DMS 273 (cell line): ENCODE results near the gene RPS27A.
"Not testable (repeated sequence)": the region's sequence is repeated elsewhere in the genome, so short reads cannot be mapped to it uniquely, and the experiment has no call there.

Experiments
- DNase-seq: peaks from one replicate; lab custom pipeline; 2025; ENCODE audit not compliant: unreplicated experiment; lab: John Stamatoyannopoulos, UW

Gene RPS27A

DNA sequence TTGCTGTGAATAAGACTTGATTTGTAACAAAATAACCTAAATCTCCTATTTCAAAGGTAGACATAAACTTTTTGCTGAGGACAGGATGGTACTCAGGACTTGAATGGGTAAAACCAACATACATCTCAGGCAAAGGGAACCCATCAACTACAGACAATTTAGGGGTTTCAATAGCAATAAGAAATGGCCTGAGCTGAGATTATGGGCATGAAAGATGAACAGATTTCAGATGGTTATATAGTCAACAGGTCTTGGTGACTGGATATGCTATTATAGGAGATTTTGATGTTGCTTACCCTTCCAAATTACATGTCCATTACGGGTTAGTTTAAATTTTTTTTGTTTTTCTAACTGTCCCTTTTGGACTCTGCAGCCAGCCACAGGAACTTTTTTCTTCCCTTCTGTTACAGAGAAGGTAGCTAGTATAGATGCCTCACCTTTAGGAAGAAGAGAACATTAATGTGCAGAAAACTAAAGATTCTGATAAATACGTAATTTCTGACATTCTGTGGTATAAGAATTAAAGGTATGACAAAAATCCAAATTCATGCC, 4.6 kb downstream of the RPS27A start:
- peak; percentile 60 for DNase-seq

DNA sequence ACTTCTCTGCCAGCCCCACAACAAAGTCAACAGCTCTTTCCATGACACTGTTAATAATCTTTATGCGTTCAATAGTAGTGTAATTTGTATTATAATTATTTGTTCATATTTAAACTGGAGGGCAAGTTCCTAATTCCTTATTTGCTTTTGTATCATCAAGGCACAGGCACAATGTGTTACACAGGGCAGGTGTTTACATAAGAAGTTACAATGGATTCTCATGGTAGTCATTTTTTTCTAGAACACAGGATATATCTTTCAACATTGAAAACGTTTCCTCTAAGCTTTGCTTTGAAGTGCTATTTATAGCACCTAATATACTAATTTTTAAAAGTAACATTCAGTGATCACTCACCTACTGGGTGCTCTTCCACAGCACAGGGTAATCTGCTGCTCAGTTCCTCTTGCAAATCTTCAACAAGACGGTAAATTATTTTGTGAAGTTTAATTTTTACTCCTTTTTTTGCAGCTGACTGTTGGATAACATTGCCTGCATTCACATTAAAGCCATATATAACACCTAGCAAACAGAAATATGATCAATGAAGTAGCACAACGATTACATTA, 7.3 kb downstream of the RPS27A start:
- no peak for DNase-seq

DNA sequence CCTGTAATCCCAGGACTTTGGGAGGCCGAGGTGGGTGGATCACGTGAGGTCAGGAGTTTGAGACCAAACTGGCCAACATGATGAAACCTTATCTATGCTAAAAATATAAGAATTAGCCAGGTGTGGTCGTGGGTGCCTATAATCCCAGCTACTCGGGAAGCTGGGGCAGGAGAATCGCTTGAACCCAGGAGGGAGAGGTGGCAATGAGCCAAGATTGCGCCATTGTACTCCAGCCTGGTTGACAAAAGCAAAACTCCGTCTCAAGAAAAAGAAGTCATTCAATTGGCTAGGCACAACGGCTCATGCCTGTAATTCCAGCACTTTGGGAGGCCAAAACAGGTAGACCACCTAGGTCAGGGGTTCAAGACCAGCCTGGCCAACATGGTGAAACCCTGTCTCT, 9.1 kb downstream of the RPS27A start:
- not testable (repeated sequence) for DNase-seq

DNA sequence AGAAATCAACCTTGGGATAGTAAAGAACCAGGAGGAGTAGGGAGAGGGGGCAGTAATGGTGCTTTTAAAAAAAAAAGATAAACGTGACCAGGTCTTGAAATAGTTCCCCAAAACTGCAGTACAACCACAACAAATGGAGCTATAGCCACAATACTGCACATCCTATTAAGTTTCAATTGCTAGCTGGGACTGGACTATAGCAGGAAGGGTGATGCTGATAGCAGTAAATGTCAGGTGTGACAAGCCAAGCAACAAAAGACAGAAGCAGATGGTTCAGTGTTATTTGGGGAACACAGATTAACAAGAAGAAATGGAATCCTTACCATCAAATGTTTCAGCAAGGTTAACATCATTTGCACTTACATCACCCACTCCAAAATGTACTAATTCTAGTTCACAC, 10.1 kb downstream of the RPS27A start:
- no peak for DNase-seq

DNA sequence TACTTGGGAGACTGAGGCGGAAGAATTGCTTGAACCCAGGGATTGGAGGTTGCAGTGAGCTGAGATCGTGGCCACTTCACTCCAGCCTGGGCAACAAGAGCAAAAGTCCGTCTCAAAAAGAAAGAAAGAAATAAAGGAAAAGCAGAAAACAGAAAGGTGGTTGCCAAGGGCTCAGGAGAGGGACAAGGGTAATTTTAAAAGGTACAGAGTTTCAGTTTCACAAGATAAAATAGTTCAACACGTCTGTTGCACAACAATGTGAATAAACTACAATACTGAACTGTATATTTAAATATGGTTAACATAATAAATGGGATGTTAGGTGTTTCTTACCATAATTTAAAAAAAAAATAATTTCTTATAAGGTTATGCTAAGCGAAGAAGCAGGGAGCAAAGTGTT, 12.9 kb downstream of the RPS27A start:
- no peak for DNase-seq

DNA sequence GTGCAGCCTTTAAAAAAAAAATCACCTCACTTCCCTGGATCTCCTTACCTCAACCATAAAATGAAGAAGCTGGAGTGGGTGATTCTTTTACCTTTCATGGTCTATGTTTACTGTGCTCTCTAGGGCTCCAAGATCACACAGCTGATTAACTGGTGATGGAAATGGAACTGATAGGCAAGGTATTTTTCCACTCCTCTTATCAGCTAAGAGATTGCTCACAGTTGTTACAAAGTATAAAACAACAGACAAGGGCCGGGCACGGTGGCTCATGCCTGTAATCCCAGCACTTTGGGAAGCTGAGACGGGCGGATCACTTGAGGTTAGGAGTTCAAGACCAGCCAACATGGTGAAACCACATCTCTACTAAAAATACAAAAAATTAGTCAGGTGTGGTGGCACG, 14.5 kb downstream of the RPS27A start:
- no peak for DNase-seq

DNA sequence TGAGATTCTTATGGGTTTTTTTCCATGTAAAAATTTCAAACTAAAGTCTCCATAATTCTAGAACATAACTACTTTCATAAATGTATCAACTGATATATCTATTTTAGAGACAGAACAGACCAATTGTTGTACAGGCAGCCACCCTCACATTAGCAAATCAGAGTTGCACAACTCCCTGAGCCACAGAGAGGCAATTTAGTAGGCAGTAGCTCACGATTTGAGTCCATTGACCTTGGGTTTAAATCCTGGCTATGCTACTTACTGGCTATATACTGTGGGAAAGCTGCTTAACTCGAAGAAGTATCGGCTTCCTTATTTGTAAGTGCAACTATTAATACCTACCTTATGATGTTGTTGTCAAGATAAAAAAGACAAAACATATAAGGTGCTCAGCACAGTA, 20.3 kb downstream of the RPS27A start:
- no peak for DNase-seq

DNA sequence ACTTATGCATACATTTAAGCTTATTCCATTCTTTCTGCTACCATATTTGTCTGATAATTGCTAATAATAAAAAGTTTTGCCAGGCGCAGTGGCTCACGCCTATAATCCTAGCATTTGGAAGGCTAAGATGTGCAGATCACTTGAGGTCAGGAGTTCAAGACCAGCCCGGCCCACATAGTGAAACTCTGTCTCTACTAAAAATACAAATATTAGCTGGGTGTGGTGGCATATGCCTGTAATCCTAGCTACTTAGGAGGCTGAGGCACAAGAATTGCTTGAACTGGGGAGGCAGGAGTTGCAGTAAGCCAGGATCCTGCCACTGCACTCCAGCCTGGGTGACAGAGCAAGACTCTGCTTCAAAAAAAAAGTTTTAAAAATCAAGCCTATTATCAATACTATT, 27.1 kb downstream of the RPS27A start:
- DNase-seq: not testable (repeated sequence)

DNA sequence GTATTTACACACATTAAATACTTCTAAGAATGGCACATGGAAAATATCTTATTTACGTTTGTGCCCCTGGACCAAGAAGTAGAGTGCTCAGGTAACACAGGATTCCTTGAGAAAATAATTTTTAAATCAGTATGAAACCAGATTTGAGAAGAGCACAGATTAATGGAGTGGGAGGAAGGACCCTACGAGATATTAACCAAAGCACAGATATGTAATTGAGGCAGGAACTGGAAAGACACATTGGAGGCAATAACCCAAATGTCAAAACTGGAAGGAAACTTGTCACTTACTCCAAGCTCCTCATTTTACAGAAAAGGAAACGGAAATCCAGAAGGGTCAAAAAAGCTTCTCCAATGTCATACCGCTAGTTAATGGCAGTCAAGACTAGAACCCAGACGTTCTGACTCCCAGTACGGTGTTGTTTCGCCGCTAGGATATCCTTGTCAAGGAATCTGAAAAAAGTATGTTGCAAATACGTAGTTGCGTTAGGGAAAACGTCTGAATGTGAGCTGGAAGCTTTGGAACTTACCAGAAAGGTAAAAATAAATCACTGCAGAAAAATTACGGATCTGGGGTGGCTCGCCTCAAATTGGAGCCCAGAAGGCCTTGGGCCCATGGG, 35.9 kb downstream of the RPS27A start:
- DNase-seq: peak; percentile 53

DNA sequence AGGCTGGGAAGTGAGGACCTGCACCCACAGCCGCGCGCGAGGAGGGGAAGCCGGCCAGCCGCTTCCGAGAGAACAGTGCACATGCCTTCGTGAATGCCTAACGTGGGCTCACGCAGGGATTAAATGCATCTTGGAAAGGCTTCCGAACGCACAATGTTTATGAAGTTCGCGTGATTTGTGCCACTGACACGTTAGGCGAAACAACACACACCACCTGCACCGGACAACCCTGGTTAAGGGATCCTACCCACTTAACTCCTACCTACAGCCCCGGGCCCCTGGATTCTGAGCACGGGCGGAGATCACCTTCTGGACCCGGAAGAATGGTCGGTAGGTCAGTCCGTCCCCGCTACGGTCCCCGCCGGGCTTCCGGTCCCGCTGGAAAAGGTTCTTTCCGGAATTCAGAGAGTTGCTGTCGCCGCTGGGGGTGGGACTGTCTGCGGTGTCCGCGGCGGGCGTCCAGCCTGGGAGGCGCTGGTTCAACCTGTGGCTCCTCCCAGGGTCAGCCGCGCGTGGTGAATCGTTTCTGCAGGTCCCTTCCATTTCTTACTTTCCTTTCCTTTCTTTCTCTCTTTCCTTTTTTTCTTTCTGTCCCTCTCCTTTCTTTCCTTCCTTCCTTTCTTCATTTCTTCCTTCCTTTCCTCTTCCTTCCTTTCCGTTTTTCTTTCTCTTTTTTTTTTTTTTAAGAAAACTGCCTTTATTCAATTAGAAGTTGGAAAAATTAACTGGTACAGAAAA, 36.6 kb downstream of the RPS27A start, which contains the start of gene MTIF2:
Gene MTIF2, minus strand, starts transcription at position 325 of the 738 bp plus-strand sequence. CDS start 5,373 bp downstream, outside the sequence.
- DNase-seq: peak; percentile 97

DNA sequence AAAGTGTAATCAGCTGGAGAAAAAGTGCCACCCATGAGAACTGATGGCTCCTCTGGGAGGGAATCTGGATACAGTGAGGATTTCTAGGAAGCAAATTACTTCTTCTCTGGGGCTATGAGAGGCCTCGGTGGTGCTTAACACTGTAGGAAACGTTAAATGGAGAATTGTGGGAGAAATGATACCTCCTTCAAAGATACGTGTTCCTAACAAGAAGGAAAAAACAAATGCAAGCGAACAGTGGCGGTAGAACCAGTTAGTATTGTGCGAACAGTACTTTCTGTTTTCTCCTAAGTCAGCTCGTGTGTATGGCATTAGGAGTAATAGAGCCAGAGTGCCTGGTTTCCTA, 37.1 kb downstream of the RPS27A start:
- peak; percentile 32 for DNase-seq

DNA sequence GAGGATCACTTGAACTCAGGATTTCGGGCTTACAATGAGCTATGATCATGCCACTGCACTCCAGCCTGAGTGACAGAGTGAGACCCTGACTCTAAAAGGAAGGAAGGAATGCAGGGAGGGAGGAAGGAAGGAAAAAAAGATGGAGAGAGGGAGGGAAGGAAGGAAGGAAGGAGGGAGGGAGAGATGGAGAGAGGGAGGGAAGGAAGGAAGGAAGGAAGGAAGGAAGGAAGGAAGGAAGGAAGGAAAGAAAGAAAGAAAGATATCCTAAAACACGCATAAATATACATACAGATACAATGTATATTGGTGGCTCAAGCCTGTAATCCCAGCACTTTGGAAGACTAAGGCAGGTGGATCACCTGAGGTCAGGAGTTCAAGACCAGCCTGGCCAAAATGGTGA, 41.9 kb downstream of the RPS27A start:
- DNase-seq: not testable (repeated sequence)

DNA sequence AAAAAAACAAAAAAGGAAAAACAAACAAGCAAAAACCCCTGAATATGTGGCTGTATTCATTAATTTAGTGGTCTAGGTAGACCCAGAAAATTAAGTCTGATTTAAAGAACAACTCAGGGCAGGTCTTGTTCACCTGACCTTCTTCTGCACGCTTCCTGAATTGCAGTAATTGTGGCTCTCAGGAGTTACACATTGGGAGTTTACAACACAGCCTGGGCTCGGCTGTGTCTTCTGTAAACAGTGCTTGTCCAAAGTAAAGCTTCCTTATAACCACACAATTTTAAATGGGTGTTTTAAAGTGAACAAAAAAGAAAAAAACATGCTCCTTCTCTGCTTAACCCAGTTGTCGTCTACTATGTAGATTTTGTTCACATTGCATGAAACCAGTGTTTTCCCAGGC, 44.8 kb downstream of the RPS27A start:
- no peak for DNase-seq

DNA sequence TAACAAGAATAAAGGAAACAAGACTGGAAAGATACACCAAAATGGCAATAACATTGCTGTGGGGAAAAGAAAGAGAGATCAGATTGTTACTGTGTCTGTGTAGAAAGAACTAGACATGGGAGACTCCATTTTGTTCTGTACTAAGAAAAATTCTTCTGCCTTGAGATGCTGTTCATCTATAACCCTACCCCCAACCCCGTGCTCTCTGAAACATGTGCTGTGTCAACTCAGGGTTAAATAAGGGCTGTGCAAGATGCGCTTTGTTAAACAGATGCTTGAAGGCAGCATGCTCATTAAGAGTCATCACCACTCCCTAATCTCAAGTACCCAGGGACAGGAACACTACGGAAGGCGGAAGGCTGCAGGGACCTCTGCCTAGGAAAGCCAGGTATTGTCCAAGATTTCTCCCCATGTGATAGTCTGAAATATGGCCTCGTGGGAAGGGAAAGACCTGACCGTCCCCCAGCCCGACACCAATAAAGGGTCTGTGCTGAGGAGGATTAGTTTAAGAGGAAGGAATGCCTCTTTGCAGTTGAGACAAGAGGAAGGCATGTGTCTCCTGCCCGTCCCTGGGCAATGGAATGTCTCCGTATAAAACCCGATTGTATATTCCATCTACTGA, 46.8 kb downstream of the RPS27A start:
- DNase-seq: peak; percentile 41

DNA sequence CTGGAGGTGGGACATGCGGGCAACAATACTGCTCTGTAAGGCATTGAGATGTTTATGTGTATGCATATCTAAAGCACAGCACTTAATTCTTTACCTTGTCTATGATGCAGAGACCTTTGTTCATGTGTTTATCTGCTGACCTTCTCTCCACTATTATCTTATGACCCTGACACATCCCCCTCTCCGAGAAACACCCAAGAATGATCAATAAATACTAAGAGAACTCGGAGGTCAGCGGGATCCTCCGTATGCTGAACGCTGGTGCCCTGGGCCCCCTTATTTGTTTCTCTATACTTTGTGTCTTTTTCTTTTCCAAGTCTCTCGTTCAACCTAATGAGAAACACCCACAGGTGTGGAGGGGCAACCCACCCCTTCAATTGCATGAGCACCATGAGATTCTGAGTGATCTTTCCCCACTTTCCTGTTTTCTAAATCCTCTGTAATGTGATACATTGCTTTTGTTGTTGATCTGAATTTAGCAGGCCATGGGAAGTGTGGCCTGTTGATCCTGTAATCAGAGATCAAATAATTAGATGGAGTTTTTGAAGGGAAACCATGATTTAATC, 47.5 kb downstream of the RPS27A start:
- not testable (repeated sequence) for DNase-seq

DNA sequence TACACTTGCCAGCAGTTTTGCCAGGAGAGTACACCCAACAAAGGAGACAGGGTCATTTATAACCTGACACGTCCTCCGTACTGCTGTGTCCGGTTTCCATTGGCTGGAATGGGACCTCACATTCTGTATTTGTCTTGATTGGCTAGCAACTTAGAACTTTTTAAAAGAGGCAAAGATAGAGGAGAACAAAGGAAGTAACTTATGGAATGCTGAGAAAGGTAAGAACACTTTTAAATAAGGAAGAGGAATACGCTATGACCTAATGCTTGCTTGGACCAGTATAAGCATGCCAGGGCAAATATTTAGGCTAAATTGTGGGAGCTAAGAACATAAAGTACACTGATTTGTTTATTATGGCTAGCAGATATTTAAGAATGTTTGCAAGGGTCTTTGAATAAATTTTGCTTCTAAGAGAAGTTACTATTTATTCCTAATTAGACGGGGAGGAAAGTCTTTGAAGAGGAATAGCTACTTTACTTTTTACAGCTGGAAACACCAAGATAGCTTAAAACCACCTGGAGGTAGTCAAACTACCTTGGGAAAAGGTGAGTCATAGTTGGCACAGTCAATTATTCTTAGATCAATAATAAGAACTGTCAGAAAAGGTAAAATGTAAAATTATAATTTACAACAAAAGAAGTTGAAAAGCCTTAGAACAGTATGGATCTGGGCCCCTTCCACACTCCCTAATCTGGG, 48.5 kb downstream of the RPS27A start:
- not testable (repeated sequence) for DNase-seq

DNA sequence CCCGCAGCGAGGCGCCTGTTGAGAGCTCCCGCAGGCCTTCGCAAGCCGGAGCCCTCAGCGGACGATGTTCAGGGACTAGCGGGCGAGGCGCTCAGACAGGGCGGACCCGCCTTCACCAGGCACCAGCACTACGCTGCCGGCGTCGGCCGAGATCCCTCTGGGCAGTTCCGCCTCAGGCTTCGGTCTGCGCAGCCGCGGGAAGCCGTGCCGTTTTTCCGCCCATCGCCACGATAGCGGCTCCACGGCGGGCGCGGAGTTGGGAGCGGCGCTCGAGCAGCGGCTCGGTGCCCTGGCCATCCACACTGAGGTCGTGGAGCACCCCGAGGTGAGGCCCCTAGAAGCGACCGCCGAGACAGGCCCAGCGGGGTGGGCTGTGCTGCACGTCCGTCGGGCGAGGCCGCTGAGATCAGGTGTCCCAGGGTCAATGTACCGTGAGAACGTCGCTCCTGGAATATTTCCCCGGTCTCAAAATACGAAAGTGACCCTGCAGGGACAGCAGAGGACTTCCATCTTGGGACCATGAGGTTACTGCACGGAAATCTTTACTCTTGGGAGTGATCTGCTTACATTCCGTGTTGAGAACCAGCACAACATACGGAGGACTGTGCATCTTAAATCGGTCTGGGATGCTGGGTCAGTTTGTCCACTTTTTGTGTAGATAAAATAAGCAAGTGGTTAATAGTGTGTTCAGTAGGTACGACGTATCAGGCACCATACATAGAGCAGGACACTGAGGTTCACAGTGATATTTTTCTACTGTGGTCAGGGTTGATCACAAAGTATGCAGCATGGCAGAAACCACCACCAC, 49.8 kb downstream of the RPS27A start:
- DNase-seq: peak; percentile 94

DNA sequence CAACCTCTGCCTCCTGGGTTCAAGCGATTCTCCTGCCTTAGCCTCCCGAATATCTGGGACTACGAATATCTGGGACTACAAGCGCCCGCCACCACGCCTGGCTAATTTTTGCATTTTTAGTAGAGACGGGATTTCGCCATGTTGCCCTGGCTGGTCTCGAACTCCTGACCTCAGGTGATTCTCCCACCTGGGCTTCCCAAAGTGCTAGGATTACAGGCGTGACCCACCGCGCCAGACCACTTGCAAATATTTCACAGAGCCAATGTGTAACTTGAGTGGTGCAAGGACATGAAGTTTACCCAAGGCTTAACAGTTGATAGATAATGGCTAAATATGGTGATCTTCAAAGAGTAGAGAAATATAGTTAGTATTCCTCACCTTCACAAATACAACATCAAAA, 50.6 kb downstream of the RPS27A start:
- no peak for DNase-seq
